ENCODE measurements around the gene TGFBR3L. TPM values are rescaled to one million over a fixed set of nuclear protein-coding genes. Genes with fewer than 3 reads are reported as not detected.

Gene TGFBR3L
- total and polyA plus RNA-seq, 3 donors from 2014 or later = 1.2 to 2.2 TPM; not detected in 1

DNA sequence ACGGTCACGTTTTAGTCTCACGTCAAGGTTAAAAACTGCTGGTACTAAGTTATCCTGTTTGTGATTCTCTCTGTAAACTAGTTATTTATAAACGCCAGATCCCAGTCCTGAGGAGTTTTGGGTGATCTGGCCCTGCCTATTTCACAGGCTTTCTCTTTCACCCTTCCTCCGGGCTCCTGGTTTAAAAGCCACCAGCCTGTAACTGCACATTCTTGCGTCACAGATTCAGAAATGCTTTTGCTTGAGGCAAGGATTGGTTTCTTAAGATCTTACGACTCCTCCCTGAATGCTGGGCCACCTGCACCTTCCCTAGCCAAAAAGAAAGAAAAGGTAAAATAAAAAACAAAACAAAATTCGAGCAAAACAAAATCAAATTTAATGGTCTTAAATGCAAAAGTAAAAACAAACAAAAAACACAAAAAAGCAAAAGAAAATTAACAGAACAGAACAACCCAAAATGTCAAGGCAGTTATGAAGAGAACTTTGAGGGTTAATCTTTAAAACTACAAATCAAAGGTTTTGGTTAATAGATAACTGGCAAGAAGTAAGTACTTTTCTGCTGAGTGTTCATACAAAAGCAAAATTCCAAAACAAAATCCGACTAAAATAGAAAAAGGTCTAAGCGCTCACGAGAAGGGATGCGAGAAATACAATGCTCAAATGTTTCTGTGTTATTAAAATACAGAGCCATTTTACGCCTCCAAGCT lies 47.4 kb downstream of the TGFBR3L start:
- H3K27me3 ChIP-seq = no peaks in the 10 kb centered on the region
- 88% methylated on average over 13 of the region's 13 CpGs for WGBS, 2 donors
- H3K9me3 ChIP-seq = no peaks in the 10 kb centered on the region
- intact Hi-C loops (cut with DNase I; ENCODE audit: low total_unique reads) = no loop called here
- no peak for TF ChIP-seq POLR2A (IDR thresholded peaks at IDR 0.05)
- TF ChIP-seq, protein P1, sequence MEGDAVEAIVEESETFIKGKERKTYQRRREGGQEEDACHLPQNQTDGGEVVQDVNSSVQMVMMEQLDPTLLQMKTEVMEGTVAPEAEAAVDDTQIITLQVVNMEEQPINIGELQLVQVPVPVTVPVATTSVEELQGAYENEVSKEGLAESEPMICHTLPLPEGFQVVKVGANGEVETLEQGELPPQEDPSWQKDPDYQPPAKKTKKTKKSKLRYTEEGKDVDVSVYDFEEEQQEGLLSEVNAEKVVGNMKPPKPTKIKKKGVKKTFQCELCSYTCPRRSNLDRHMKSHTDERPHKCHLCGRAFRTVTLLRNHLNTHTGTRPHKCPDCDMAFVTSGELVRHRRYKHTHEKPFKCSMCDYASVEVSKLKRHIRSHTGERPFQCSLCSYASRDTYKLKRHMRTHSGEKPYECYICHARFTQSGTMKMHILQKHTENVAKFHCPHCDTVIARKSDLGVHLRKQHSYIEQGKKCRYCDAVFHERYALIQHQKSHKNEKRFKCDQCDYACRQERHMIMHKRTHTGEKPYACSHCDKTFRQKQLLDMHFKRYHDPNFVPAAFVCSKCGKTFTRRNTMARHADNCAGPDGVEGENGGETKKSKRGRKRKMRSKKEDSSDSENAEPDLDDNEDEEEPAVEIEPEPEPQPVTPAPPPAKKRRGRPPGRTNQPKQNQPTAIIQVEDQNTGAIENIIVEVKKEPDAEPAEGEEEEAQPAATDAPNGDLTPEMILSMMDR (IDR thresholded peaks at IDR 0.05) = no peak
- no peaks in the 10 kb centered on the region for H3K36me3 ChIP-seq (ENCODE audit: low read depth, missing control alignments)
- DNase-seq = no peak
- H3K4me3 ChIP-seq = no peak overlapping the region
- H3K4me1 ChIP-seq = no peaks in the 10 kb centered on the region
- no peak overlapping the region for H3K27ac ChIP-seq

DNA sequence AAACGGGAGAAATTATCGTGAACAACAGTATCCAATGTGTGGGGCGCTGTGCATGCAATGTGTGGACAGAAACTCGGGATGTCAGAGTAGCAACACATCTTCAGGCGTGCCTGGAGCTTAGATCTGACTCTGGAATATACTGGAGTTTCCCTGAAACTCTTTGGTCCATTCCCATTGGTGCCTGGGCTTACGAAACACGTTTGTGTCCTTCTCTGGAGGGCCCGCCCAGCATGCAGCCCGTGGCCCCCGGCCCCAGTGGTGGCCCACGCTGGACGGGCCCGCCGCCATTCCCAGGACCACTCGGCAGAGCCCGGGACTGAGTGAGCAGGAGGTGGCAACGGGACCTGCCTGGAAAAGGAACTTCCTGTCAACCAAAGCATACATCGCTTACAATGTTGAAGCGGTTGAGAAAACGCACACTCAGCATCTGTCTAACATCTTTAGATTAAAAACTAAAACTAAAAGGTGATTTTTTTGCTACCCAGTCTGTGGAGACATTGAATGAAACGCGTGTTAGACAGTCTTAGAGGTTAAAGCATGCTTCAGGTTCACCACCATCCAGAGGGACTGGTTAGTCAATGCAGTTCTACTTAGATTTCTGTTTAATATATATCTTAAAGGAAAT lies 48.1 kb downstream of the TGFBR3L start:
- no peak overlapping the region for H3K4me3 ChIP-seq
- 88 to 89% methylated on average over 16 to 22 of the region's 22 CpGs for WGBS, 2 donors
- DNase-seq = no peak
- no peaks in the 10 kb centered on the region for H3K27me3 ChIP-seq
- intact Hi-C loops (cut with DNase I; ENCODE audit: low total_unique reads) = no loop called here
- no peaks in the 10 kb centered on the region for H3K36me3 ChIP-seq (ENCODE audit: low read depth, missing control alignments)
- H3K9me3 ChIP-seq = no peaks in the 10 kb centered on the region
- no peak overlapping the region for H3K27ac ChIP-seq
- TF ChIP-seq POLR2A (IDR thresholded peaks at IDR 0.05) = no peak
- TF ChIP-seq, protein P1 (IDR thresholded peaks at IDR 0.05) = no peak
- no peaks in the 10 kb centered on the region for H3K4me1 ChIP-seq

DNA sequence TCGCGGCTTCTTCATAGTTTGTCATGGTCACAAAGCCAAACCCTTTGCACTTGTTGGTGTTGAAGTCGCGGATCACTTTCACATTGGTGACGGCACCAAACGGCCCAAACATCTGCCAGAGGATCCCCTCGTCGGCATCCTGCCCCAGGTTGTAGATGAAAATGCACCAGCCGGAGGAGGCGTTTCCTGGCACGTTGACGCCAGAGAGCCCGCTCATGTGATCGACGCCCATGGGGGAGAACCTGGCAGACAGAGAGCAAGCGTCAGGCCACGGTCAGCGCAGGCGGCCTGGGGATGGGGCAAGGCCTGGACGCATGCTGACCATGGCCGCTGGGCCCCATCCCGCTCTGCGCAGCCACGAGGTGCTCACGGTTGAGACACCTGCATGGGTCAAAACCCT lies 48.9 kb downstream of the TGFBR3L start:
- intact Hi-C loops (cut with DNase I; ENCODE audit: low total_unique reads) = no loop called here
- DNase-seq = no peak
- H3K4me3 ChIP-seq = no peak overlapping the region
- H3K9me3 ChIP-seq = no peaks in the 10 kb centered on the region
- TF ChIP-seq, protein P1 (IDR thresholded peaks at IDR 0.05) = no peak
- TF ChIP-seq POLR2A (IDR thresholded peaks at IDR 0.05) = no peak
- no peaks in the 10 kb centered on the region for H3K27me3 ChIP-seq
- H3K36me3 ChIP-seq (ENCODE audit: low read depth, missing control alignments) = no peaks in the 10 kb centered on the region
- H3K4me1 ChIP-seq = no peaks in the 10 kb centered on the region
- H3K27ac ChIP-seq = no peak overlapping the region
- WGBS, 2 donors = 94 to 96% methylated on average over 20 to 25 of the region's 25 CpGs

DNA sequence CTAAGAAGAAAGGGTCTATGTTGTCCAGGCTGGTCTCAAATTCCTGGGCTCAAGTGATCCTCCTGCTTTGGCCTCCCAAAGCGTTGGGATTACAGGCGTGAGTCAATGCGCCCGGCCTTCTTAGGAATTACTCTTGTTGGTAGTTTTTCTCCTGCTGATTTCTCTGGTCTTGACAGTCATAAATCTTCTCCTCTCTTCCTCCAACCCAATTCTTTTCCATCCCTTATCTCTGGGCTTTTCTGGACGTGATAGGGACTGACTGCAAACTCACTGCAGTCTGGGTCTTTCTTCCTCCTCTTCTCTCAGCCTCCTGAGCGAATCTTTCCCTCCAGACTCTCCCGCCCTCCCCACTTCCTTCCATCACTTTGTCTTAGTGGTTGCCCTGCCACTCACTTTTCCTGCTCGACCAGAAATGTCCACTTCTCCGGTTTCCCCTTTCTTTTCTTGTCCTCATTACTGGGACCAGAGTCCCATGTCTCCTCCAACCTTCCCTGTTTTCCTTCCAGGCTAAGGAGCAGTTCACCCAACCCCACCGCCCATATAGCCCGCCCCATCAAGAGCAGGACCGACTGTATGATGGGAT lies 50.7 kb downstream of the TGFBR3L start:
- intact Hi-C loops (cut with DNase I; ENCODE audit: low total_unique reads) = no loop called here
- no peaks in the 10 kb centered on the region for H3K36me3 ChIP-seq (ENCODE audit: low read depth, missing control alignments)
- H3K4me1 ChIP-seq = no peaks in the 10 kb centered on the region
- no peak for DNase-seq
- no peak for TF ChIP-seq POLR2A (IDR thresholded peaks at IDR 0.05)
- TF ChIP-seq, protein P1 (IDR thresholded peaks at IDR 0.05) = no peak
- 87 to 90% methylated on average over 12 of the region's 12 CpGs for WGBS, 2 donors
- no peak overlapping the region for H3K27ac ChIP-seq
- no peaks in the 10 kb centered on the region for H3K27me3 ChIP-seq
- no peaks in the 10 kb centered on the region for H3K9me3 ChIP-seq
- H3K4me3 ChIP-seq = no peak overlapping the region

Measured in testis (tissue), 3 donors.